Measurements from ENCODE around the gene SERPINH1.

SERPINH1 gene

GRCh38 chr11:75557666-75558494 is 4.2 kb upstream of the SERPINH1 start:
- DNase-seq: no peak

- no peak for DNase-seq
Measured at GRCh38 chr11:75558939-75559843, 2.9 kb upstream of the SERPINH1 start.

GRCh38 chr11:75560644-75561043 is 1.4 kb upstream of the SERPINH1 start:
- DNase-seq: no peak

- DNase-seq: no peak
Measured at GRCh38 chr11:75561426-75562047, 516 bp upstream of the SERPINH1 start.

GRCh38 chr11:75562836-75563484 is 907 bp downstream of the SERPINH1 start:
- DNase-seq: no peak

- DNase-seq: no peak
Measured at GRCh38 chr11:75563501-75563977, 1.5 kb downstream of the SERPINH1 start.

GRCh38 chr11:75563978-75564552 is 2.0 kb downstream of the SERPINH1 start:
- DNase-seq: no peak

GRCh38 chr11:75565221-75565814 is 3.3 kb downstream of the SERPINH1 start:
- DNase-seq: no peak

- no peak for DNase-seq
Measured at GRCh38 chr11:75565916-75566762, 4.1 kb downstream of the SERPINH1 start.

GRCh38 chr11:75566763-75567279 is 4.8 kb downstream of the SERPINH1 start:
- no peak for DNase-seq

- no peak for DNase-seq
Measured at GRCh38 chr11:75567971-75568370, 5.9 kb downstream of the SERPINH1 start.

- no peak for DNase-seq
Measured at GRCh38 chr11:75568616-75569219, 6.7 kb downstream of the SERPINH1 start.

GRCh38 chr11:75570559-75571139 is 8.6 kb downstream of the SERPINH1 start:
- DNase-seq: no peak

GRCh38 chr11:75571625-75572024 is 9.6 kb downstream of the SERPINH1 start:
- no peak for DNase-seq

- DNase-seq: no peak
Measured at GRCh38 chr11:75572744-75573143, 10.7 kb downstream of the SERPINH1 start.

- DNase-seq: no peak
Measured at GRCh38 chr11:75574698-75575602, 12.9 kb downstream of the SERPINH1 start.

- no peak for DNase-seq
Measured at GRCh38 chr11:75576017-75576416, 14.0 kb downstream of the SERPINH1 start.

GRCh38 chr11:75576499-75576918 is 14.5 kb downstream of the SERPINH1 start:
- DNase-seq: peak; percentile 19

- DNase-seq: peak; percentile 16
Measured at GRCh38 chr11:75577207-75577606, 15.2 kb downstream of the SERPINH1 start.
